Measurements from ENCODE around the gene BORCS8. TPM values are rescaled to one million over a fixed set of nuclear protein-coding genes. Genes with fewer than 3 reads are reported as not detected.

BORCS8 gene
- total and polyA plus RNA-seq, 2 of the 4 experiments (the other 2 are of a cell fraction) = 16.7 to 33.9 TPM

- DNase-seq = no peak
- Histone ChIP-seq H2AK9ac (replicated peaks; ENCODE audit: low read depth, low read length, poor library complexity) (peak overlapping the region; percentile 50), H3K27ac (ENCODE audit: insufficient read depth, low read length) (no peak overlapping the region), H2AK5ac (ENCODE audit: low read depth, low read length) (no peak overlapping the region), H3K4me2 (ENCODE audit: low read depth, low read length) (no peak overlapping the region), H4K8ac (ENCODE audit: low read depth in 2 of 2, low read length in 2 of 2) (no peak overlapping the region), H3K23ac (ENCODE audit: low read depth, low read length) (no peak overlapping the region), H3K27me3 (ENCODE audit: control insufficient read depth, insufficient read depth, low read length) (no peaks in the 10 kb centered on the region), H3K79me1 (ENCODE audit: low read depth in 1 of 2, low read length in 2 of 2) (peaks cover 8 to 20% of the 10 kb centered on the region in 2 experiments; a peak in 3 of 4 replicates), H3K9me1 (ENCODE audit: insufficient read depth, low read length) (no peaks in the 10 kb centered on the region), H2BK120ac (ENCODE audit: low read depth, low read length) (no peak overlapping the region), H3K9me3 (ENCODE audit: control insufficient read depth, insufficient read depth, low read length) (peaks cover 11% of the 10 kb centered on the region), H3K36me3 (ENCODE audit: control insufficient read depth, insufficient read depth, low read length) (peaks cover 6% of the 10 kb centered on the region), H3K4me1 (ENCODE audit: control insufficient read depth, insufficient read depth, low read length) (peaks cover 6% of the 10 kb centered on the region; the same call in 1 of the 2 replicates), H2AFZ (replicated peaks; ENCODE audit: low read length, poor library complexity) (no peak overlapping the region), H4K20me1 (ENCODE audit: insufficient read depth, low read length) (peaks cover 7% of the 10 kb centered on the region), H4K91ac (ENCODE audit: insufficient read depth, low read depth, low read length) (no peak overlapping the region), H3K18ac (ENCODE audit: low read depth, low read length) (no peak overlapping the region), H3K9ac (ENCODE audit: low read depth, low read length) (no peak overlapping the region), H2BK20ac (ENCODE audit: low read depth, low read length) (no peak overlapping the region), H3K56ac (ENCODE audit: extremely low read depth, insufficient read depth, low read length) (no peak overlapping the region), H3K4me3 (ENCODE audit: insufficient read depth, low read depth, low read length) (no peak overlapping the region), H2BK15ac (ENCODE audit: low read depth, low read length) (no peak overlapping the region), H3K14ac (replicated peaks; ENCODE audit: low read depth, low read length) (no peak overlapping the region), H3K4ac (ENCODE audit: low read depth, low read length) (no peak overlapping the region), H4K5ac (ENCODE audit: low read depth, low read length) (no peak overlapping the region), H2BK5ac (ENCODE audit: low read depth, low read length, poor library complexity, severe bottlenecking) (no peak overlapping the region)
- in situ Hi-C loops (cut with MboI; ENCODE audit: low sequenced_read_pairs) (no loop called here), intact Hi-C loops (cut with micrococcal nuclease) (no loop called here), dilution Hi-C loops (cut with HindIII; ENCODE audit: low sequenced_read_pairs, unreplicated experiment) (no loop called here)
- ChIA-PET CTCF (no interaction called here), POLR2A (ENCODE audit: unreplicated experiment) (no interaction called here)
- TF ChIP-seq CEBPB (IDR thresholded peaks at IDR 0.05; ENCODE audit: low read depth, low read length) (no peak), MXI1 (IDR thresholded peaks at IDR 0.05; ENCODE audit: borderline replicate concordance, low read depth, low read length) (no peak), SMC3 (IDR thresholded peaks at IDR 0.05; ENCODE audit: low read depth, low read length) (no peak), MAZ (IDR thresholded peaks at IDR 0.05; ENCODE audit: borderline replicate concordance, low read depth, low read length) (no peak), USF2 (IDR thresholded peaks at IDR 0.05; ENCODE audit: low read depth, low read length) (no peak), POLR2A (IDR thresholded peaks at IDR 0.05; ENCODE audit: low read depth, low read length) (no peak), BHLHE40 (IDR thresholded peaks at IDR 0.05; ENCODE audit: low read depth, low read length) (no peak), CHD1 (IDR thresholded peaks at IDR 0.05; ENCODE audit: low read depth, low read length) (no peak), FOS (IDR thresholded peaks at IDR 0.05; ENCODE audit: low read depth, low read length) (no peak), RCOR1 (IDR thresholded peaks at IDR 0.05; ENCODE audit: insufficient replicate concordance, low read length) (no peak), NFE2L2 (IDR thresholded peaks at IDR 0.05; ENCODE audit: low read depth, low read length) (no peak), MAFK (IDR thresholded peaks at IDR 0.05; ENCODE audit: low read depth, low read length) (no peak), ELK1 (IDR thresholded peaks at IDR 0.05; ENCODE audit: borderline replicate concordance, low read depth, low read length) (no peak), CTCF (conservative IDR thresholded peaks at IDR 0.05; ENCODE audit: low read depth, low read length) (no peak), RFX5 (IDR thresholded peaks at IDR 0.05; ENCODE audit: low read depth, low read length) (no peak), RAD21 (IDR thresholded peaks at IDR 0.05; ENCODE audit: low read length) (no peak)
- 24% methylated on average over 8 of the region's 21 CpGs; no CpG with 5 or more reads in 1 of the 2 experiments for WGBS, 2 experiments (ENCODE audit: extremely low coverage in 2 of 2, insufficient read length in 1 of 2)
- no TSS peak for BruUV-seq (replicated peaks)
- ATAC-seq (ENCODE audit: low read depth) = no peak
These were observed 57.2 kb downstream of the BORCS8 start for GRCh38 chr19:19134687-19135158.

Data from IMR-90 (cell line).